Measurements from ENCODE around the gene IGSF21. TPM values are rescaled to one million over a fixed set of nuclear protein-coding genes. Genes with fewer than 3 reads are reported as not detected.

IGSF21 gene
- total RNA-seq, 1 donor from 2014 or later, result 1.3 TPM

DNA sequence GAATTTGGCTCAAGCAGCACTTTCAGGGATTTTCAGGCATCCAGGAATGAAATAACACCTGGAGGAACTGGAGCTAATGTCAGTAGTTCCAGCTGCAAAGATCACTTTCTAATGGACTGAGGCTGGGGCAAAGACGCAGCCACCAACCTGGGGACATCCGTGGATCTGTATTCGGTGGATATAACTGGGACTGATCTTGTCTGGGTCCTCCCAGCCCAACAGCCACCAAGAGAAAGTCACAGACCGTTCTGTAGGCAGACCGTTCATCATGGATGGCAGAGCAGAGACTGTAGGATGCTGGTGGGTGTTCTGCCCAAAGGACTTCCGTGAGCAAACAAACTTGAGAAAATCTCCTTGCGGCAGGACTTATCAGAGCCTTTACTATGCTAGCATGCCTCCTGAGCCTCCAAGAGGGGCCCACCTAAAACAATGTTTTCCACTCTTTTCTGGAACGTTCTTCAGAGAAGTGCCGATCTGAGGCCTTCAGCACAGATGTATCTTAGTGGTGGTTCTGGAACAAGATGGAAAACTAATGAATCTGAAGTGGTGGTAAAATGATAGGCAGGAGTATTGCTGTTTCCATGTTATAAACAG lies 287.1 kb downstream of the IGSF21 start:
- TF ChIP-seq CTCF (IDR thresholded peaks at IDR 0.05; ENCODE audit: partially characterized antibody, unreplicated experiment), result no peak
- no peaks in the 10 kb centered on the region for H3K36me3 Mint-ChIP-seq (ENCODE audit: unreplicated experiment)
- H3K4me1 Mint-ChIP-seq (ENCODE audit: low read depth, unreplicated experiment), result no peaks in the 10 kb centered on the region
- H3K27ac Mint-ChIP-seq (ENCODE audit: unreplicated experiment), result no peak overlapping the region
- peaks cover 2% of the 10 kb centered on the region for H3K9me3 Mint-ChIP-seq (ENCODE audit: unreplicated experiment)
- peaks cover 2% of the 10 kb centered on the region for H3K27me3 Mint-ChIP-seq (ENCODE audit: unreplicated experiment)
- DNase-seq, result no peak
- H3K4me3 Mint-ChIP-seq (ENCODE audit: unreplicated experiment), result no peak overlapping the region

GRCh38 chr1:18396247-18396980 lies 288.8 kb downstream of the IGSF21 start:
- H3K27ac Mint-ChIP-seq (ENCODE audit: unreplicated experiment), result no peak overlapping the region
- no peak for DNase-seq
- no peaks in the 10 kb centered on the region for H3K4me1 Mint-ChIP-seq (ENCODE audit: low read depth, unreplicated experiment)
- no peak overlapping the region for H3K4me3 Mint-ChIP-seq (ENCODE audit: unreplicated experiment)
- H3K9me3 Mint-ChIP-seq (ENCODE audit: unreplicated experiment), result peaks cover 4% of the 10 kb centered on the region
- TF ChIP-seq CTCF (IDR thresholded peaks at IDR 0.05; ENCODE audit: partially characterized antibody, unreplicated experiment), result no peak
- no peaks in the 10 kb centered on the region for H3K36me3 Mint-ChIP-seq (ENCODE audit: unreplicated experiment)
- H3K27me3 Mint-ChIP-seq (ENCODE audit: unreplicated experiment), result peaks cover 3% of the 10 kb centered on the region

- no peak for TF ChIP-seq CTCF (IDR thresholded peaks at IDR 0.05; ENCODE audit: partially characterized antibody, unreplicated experiment)
- H3K4me3 Mint-ChIP-seq (ENCODE audit: unreplicated experiment), result no peak overlapping the region
- no peaks in the 10 kb centered on the region for H3K4me1 Mint-ChIP-seq (ENCODE audit: low read depth, unreplicated experiment)
- no peaks in the 10 kb centered on the region for H3K36me3 Mint-ChIP-seq (ENCODE audit: unreplicated experiment)
- no peak for DNase-seq
- peaks cover 4% of the 10 kb centered on the region for H3K9me3 Mint-ChIP-seq (ENCODE audit: unreplicated experiment)
- no peak overlapping the region for H3K27ac Mint-ChIP-seq (ENCODE audit: unreplicated experiment)
- H3K27me3 Mint-ChIP-seq (ENCODE audit: unreplicated experiment), result peaks cover 3% of the 10 kb centered on the region
These were observed 290.0 kb downstream of the IGSF21 start for GRCh38 chr1:18397641-18398040.

DNA sequence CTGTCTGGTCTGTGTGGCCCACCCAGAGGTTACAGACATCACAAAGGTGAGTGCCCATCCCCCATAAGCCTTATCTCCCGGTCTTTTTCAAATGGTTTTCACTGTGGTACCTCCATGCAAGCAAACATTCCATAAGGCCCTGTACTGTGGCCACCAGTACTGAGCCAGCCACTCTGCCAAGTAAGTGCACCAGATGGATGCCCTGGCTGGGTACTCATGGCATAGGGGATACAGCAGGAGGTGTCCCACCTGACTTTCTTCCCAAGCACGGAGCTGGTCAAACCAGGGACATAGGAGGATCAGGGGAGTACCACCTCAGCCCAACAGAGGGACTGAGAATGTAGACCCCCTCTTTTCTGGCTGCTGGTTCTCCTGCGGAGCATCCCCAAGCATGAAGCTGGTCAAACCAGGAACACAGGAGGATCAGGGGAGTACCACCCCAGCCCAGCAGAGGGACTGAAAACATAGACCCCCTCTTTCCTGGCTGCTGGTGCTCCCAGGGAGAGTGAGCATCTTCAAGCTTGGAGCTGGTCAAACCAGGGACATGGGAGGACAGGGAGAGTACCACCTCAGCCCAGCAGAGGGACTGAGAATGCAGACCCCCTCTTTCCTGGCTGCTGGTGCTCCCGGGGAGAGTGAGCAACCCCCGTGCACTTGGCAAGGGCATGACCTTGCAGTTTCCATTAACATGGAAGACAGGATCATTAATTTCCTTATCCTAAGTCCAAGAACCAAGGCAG lies 291.4 kb downstream of the IGSF21 start:
- Mint-ChIP-seq H3K4me1 (ENCODE audit: low read depth, unreplicated experiment) (no peaks in the 10 kb centered on the region), H3K27me3 (ENCODE audit: unreplicated experiment) (peaks cover 3% of the 10 kb centered on the region), H3K36me3 (ENCODE audit: unreplicated experiment) (no peaks in the 10 kb centered on the region), H3K27ac (ENCODE audit: unreplicated experiment) (no peak overlapping the region), H3K9me3 (ENCODE audit: unreplicated experiment) (peaks cover 4% of the 10 kb centered on the region), H3K4me3 (ENCODE audit: unreplicated experiment) (no peak overlapping the region)
- no peak for DNase-seq
- TF ChIP-seq CTCF (IDR thresholded peaks at IDR 0.05; ENCODE audit: partially characterized antibody, unreplicated experiment), result peak; percentile 54
